A549 (cell line): ENCODE measurements around the gene SHOC2. TPM values are rescaled to one million over a fixed set of nuclear protein-coding genes. Genes with fewer than 3 reads are reported as not detected.

ENCODE experiments used
- ATAC-seq, 2 experiments: fragments of 200-7000 bp in 1 of 2; fragments of >200 bp in 1 of 2; cut with Nextera tagmentation in 1 of 2; cut with Tn5 transposase in 1 of 2; 3 replicates each; pipeline versions ENCODE4 v1.8.0 to v1.9.1; 2018 to 2020; ENCODE audit warnings: mild to moderate bottlenecking in 1 of 2, moderate library complexity in 1 of 2
- CTCF ChIA-PET: fragments of 300-600 bp; sonication (Branson Sonifier 250); formaldehyde crosslinking; extraction: SDS; loops from one replicate; lab custom pipeline; 2021; ENCODE audit warnings: antibody characterized with exemption, inconsistent platforms; lab: Yijun Ruan, JAX
- POLR2A ChIA-PET: fragments of 350-600 bp; formaldehyde crosslinking; extraction: SDS; loops from one replicate; lab custom pipeline; 2021; ENCODE audit warnings: antibody characterized with exemption, inconsistent platforms; lab: Yijun Ruan, JAX
- DNase-seq, 2 experiments: peaks; one replicate each; pipeline versions ENCODE4 v3.0.0 to v3.0.0-alpha.2; 2011 to 2016; ENCODE audit warnings: low read depth in 1 of 2, low spot score in 1 of 2
- FAIRE-seq: peaks from 2 replicates; lab custom pipeline; 2011; peaks lifted over from hg19 to GRCh38; lab: Jason Lieb, UNC
- H3K27ac ChIP-seq, 2 experiments: fragments of >200 bp; sonication (Bioruptor Twin); formaldehyde crosslinking; 3 replicates each; pipeline ENCODE4 v1.5.1; 2016 to 2017
- H3K4me1 ChIP-seq: fragments of >200 bp; sonication (Bioruptor Twin); formaldehyde crosslinking; 3 replicates; pipeline ENCODE4 v1.6.1; 2016
- H3K4me2 ChIP-seq: fragments of >200 bp; sonication (Bioruptor Twin); formaldehyde crosslinking; 3 replicates; pipeline ENCODE4 v1.6.1; 2016
- H3K4me3 ChIP-seq: fragments of >200 bp; sonication (Bioruptor Twin); formaldehyde crosslinking; 3 replicates; pipeline ENCODE4 v1.5.1; 2016
- H3K9me3 ChIP-seq: fragments of >200 bp; sonication (Bioruptor Twin); formaldehyde crosslinking; 3 replicates; pipeline ENCODE4 v1.6.1; 2016
- BHLHE40 ChIP-seq: IDR thresholded peaks from 2 replicates; pipeline ENCODE4 v1.6.1; 2012; ENCODE audit warnings: low read depth, low read length, inconsistent platforms
- ELK1 ChIP-seq: fragments of 150-350 bp; IDR thresholded peaks from 2 replicates; pipeline ENCODE4 v1.6.1; 2014; ENCODE audit warnings: low read depth, mild to moderate bottlenecking, low read length
- HES2 ChIP-seq: fragments of >200 bp; sonication (Bioruptor Twin); formaldehyde crosslinking; IDR thresholded peaks from 2 replicates; pipeline ENCODE4 v1.6.1; 2016
- MAX ChIP-seq: IDR thresholded peaks from 2 replicates; pipeline ENCODE4 v1.6.1; 2012
- NFE2L2 ChIP-seq: fragments of 150-350 bp; conservative IDR thresholded peaks from 2 replicates; pipeline ENCODE4 v1.6.1; 2014; ENCODE audit warnings: low read length
- NR3C1 ChIP-seq: fragments of >200 bp; sonication (Bioruptor Twin); formaldehyde crosslinking; IDR thresholded peaks from 3 replicates; pipeline ENCODE4 v1.6.1; 2017
- RFX5 ChIP-seq: fragments of 450-650 bp; IDR thresholded peaks from 2 replicates; pipeline ENCODE4 v1.7.1; 2014; ENCODE audit warnings: antibody characterized with exemption, mild to moderate bottlenecking, moderate library complexity
- TFCP2L1 ChIP-seq: fragments of 250-450 bp; sonication (Bioruptor Pico); IDR thresholded peaks from 2 replicates; pipeline ENCODE4 v1.5.0; 2021; ENCODE audit warnings: mild to moderate bottlenecking
- ZFP36 ChIP-seq: fragments of 450-650 bp; IDR thresholded peaks from 2 replicates; pipeline ENCODE4 v1.6.1; 2014; ENCODE audit warnings: borderline replicate concordance; ENCODE audit not compliant: partially characterized antibody
- ZSCAN20 ChIP-seq: fragments of 250-450 bp; sonication (Bioruptor Pico); IDR thresholded peaks from 2 replicates; pipeline ENCODE4 v1.8.0; 2022; ENCODE audit warnings: mild to moderate bottlenecking, moderate library complexity
- WGBS: methylation state at CpG from one replicate; pipeline ENCODE4 v1.1.6; 2017; ENCODE audit errors: missing lambda C conversion rate; 5-methylcytosine and 5-hydroxymethylcytosine counted together
- polyA plus RNA-seq, 4 experiments: library from polyadenylated mRNA; depleted of rRNA in 3 of 4; stranded (reverse); fragments of >200 nt; fragmentation: RNase III in 1 of 4; extraction: RNeasy Plus Mini Kit Qiagen cat#74134 plus additional on column Dnase treatment in 1 of 4; gene quantifications; 2 replicates in 3 of 4; 3 replicates in 1 of 4; pipeline ENCODE4 v1.2.3, GENCODE V29; 2011 to 2017
- small RNA-seq, 6 experiments: library from RNA; depleted of rRNA; stranded (forward); fragments of <200 nt; gene quantifications; one replicate each; pipeline ENCODE3, GENCODE V24; 2012
- TF ChIP-seq, protein P1 (sequence below): fragments of 200-600 bp; sonication (generic); IDR thresholded peaks from 2 replicates; pipeline ENCODE4 v1.6.1; 2016; ENCODE audit warnings: antibody characterized with exemption, mild to moderate bottlenecking, moderate library complexity
- TF ChIP-seq, protein P2 (sequence below): IDR thresholded peaks from 2 replicates; pipeline ENCODE4 v1.6.1; 2012; ENCODE audit warnings: low read depth, borderline replicate concordance

The SHOC2 gene
- polyA plus RNA-seq, 2 of the 4 experiments (the other 2 are of a cell fraction) = 20.5 to 32.1 TPM

DNA sequence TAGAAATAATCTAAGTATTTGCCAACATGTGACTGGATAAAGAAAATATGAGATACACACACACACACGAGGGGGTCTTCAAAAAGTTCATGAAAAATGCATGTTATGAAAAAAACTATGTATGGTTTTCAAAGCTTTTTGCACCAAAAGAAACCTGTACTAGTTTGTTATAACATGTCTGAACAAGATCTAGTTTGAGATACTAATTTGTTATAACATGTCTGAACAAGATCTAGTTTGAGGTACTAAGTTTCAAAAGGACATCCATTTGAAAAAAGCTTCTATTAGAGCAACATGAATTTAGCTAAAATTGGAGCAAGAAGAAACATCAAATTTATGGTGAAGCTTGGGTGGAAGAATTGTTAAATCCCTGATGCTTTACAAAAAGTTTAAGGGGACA lies 137.6 kb downstream of the SHOC2 start:
- 2% methylated on average over 1 of the region's 1 CpG for WGBS
- TF ChIP-seq, protein P1, sequence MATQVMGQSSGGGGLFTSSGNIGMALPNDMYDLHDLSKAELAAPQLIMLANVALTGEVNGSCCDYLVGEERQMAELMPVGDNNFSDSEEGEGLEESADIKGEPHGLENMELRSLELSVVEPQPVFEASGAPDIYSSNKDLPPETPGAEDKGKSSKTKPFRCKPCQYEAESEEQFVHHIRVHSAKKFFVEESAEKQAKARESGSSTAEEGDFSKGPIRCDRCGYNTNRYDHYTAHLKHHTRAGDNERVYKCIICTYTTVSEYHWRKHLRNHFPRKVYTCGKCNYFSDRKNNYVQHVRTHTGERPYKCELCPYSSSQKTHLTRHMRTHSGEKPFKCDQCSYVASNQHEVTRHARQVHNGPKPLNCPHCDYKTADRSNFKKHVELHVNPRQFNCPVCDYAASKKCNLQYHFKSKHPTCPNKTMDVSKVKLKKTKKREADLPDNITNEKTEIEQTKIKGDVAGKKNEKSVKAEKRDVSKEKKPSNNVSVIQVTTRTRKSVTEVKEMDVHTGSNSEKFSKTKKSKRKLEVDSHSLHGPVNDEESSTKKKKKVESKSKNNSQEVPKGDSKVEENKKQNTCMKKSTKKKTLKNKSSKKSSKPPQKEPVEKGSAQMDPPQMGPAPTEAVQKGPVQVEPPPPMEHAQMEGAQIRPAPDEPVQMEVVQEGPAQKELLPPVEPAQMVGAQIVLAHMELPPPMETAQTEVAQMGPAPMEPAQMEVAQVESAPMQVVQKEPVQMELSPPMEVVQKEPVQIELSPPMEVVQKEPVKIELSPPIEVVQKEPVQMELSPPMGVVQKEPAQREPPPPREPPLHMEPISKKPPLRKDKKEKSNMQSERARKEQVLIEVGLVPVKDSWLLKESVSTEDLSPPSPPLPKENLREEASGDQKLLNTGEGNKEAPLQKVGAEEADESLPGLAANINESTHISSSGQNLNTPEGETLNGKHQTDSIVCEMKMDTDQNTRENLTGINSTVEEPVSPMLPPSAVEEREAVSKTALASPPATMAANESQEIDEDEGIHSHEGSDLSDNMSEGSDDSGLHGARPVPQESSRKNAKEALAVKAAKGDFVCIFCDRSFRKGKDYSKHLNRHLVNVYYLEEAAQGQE = no peak
- TF ChIP-seq MAX (no peak), ELK1 (no peak), HES2 (no peak), ZSCAN20 (CRISPR knock-in tag) (no peak), BHLHE40 (no peak), ZFP36 (no peak), NR3C1 (no peak), RFX5 (no peak), NFE2L2 (no peak), TFCP2L1 (CRISPR knock-in tag) (no peak)
- TF ChIP-seq, protein P2, sequence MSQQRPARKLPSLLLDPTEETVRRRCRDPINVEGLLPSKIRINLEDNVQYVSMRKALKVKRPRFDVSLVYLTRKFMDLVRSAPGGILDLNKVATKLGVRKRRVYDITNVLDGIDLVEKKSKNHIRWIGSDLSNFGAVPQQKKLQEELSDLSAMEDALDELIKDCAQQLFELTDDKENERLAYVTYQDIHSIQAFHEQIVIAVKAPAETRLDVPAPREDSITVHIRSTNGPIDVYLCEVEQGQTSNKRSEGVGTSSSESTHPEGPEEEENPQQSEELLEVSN = no peak
- TF ChIP-seq, all 56 proteins: peak for 0
- H3K4me3 ChIP-seq = no peak overlapping the region
- no peaks in the 10 kb centered on the region for H3K4me1 ChIP-seq
- H3K4me2 ChIP-seq = no peak overlapping the region
- ChIA-PET CTCF (interaction anchor here (1.8 kb wide), 1 partner anchor 19 kb away, joined by 8 read pairs; the partner anchor contains the start of gene ADRA2A), POLR2A (no interaction called here)
- H3K27ac ChIP-seq = no peak overlapping the region
- H3K9me3 ChIP-seq = peaks cover 8% of the 10 kb centered on the region; the same call in 1 of the 3 replicates
- DNase-seq (no peak), FAIRE-seq (no peak), ATAC-seq (no peak)

Small RNAs within 50 kb of the gene (small RNA-seq; reads per million reads assigned to genes)
- gene MIR548E = 0.33 to 6.8 (median 4.6) reads per million in 6 experiments

Other genes starting within 250 kb of the SHOC2 start
- gene PDCD4, start 47.7 kb upstream of the SHOC2 start, polyA plus RNA-seq (2011; rRNA removed) = 41.9 and 71.4 TPM in 2 replicates
- gene PDCD4, start 47.7 kb upstream of the SHOC2 start, polyA plus RNA-seq (2017; fragmentation: RNase III; extraction: RNeasy Plus Mini Kit Qiagen cat#74134 plus additional on column Dnase treatment) = 35.7 to 49.7 TPM (median 42.7 TPM) in 3 replicates
- gene BBIP1, start 424 bp upstream of the SHOC2 start, polyA plus RNA-seq (2011; rRNA removed) = 73.5 and 83.4 TPM in 2 replicates
- 57.2 to 64.1 TPM (median 59.6 TPM) in 3 replicates for gene BBIP1, start 424 bp upstream of the SHOC2 start, polyA plus RNA-seq (2017; fragmentation: RNase III; extraction: RNeasy Plus Mini Kit Qiagen cat#74134 plus additional on column Dnase treatment)
- not detected in 2 replicates for gene ADRA2A, start 157.4 kb downstream of the SHOC2 start, polyA plus RNA-seq (2011; rRNA removed)
- gene ADRA2A, start 157.4 kb downstream of the SHOC2 start, polyA plus RNA-seq (2017; fragmentation: RNase III; extraction: RNeasy Plus Mini Kit Qiagen cat#74134 plus additional on column Dnase treatment) = not detected in 3 replicates